Mucosa of rectum (tissue), 2 donors: ENCODE data around the gene BRD4.
A peak's percentile ranks its signal among the peaks of the same experiment; 100 is the strongest.

Experiments
- H3K27ac ChIP-seq, 2 donors: one replicate each; pipeline ENCODE4 v1.7.0; 2013; ENCODE audit warnings: inconsistent platforms in 2 of 2, low read depth in 2 of 2, low read length in 2 of 2
- H3K27me3 ChIP-seq, 2 donors: one replicate each; pipeline ENCODE4 v1.7.0; 2013; ENCODE audit warnings: low read length in 2 of 2; ENCODE audit not compliant: control insufficient read depth in 2 of 2, insufficient read depth in 2 of 2
- H3K36me3 ChIP-seq, 2 donors: one replicate each; pipeline ENCODE4 v1.7.0; 2013; ENCODE audit warnings: low read length in 2 of 2; ENCODE audit not compliant: control insufficient read depth in 2 of 2, insufficient read depth in 2 of 2
- H3K4me1 ChIP-seq, 2 donors: one replicate each; pipeline ENCODE4 v1.7.0; 2013; ENCODE audit warnings: low read length in 2 of 2, mild to moderate bottlenecking in 1 of 2; ENCODE audit not compliant: control insufficient read depth in 2 of 2, insufficient read depth in 2 of 2
- H3K4me3 ChIP-seq, 2 donors: one replicate each; pipeline ENCODE4 v1.7.0; 2013; ENCODE audit warnings: low read length in 2 of 2
- H3K9ac ChIP-seq, 2 donors: one replicate each; pipeline ENCODE4 v1.7.0; 2013; ENCODE audit warnings: low read length in 2 of 2, low read depth in 1 of 2, mild to moderate bottlenecking in 1 of 2
- H3K9me3 ChIP-seq, 2 donors: one replicate each; pipeline ENCODE4 v1.7.0; 2013; ENCODE audit warnings: low read length in 2 of 2; ENCODE audit not compliant: control insufficient read depth in 2 of 2
- donor health status: healthy.
- donor health status: Normal muscosa, but diverticular disease.

BRD4 gene

GRCh38 chr19:15251010-15251748, 81.2 kb downstream of the BRD4 start:
- H3K9me3 ChIP-seq, result no peaks in the 10 kb centered on the region
- H3K4me3 ChIP-seq, result no peak overlapping the region
- H3K4me1 ChIP-seq, result peaks cover 23 to 47% of the 10 kb centered on the region in 2 donors
- H3K9ac ChIP-seq, result no peak overlapping the region
- no peaks in the 10 kb centered on the region for H3K27me3 ChIP-seq
- H3K27ac ChIP-seq, result peak overlapping the region; percentile 70 to 87
- peaks cover 68 to 74% of the 10 kb centered on the region in 2 donors for H3K36me3 ChIP-seq

GRCh38 chr19:15250640-15250993, 81.7 kb downstream of the BRD4 start:
- no peak overlapping the region for H3K9ac ChIP-seq
- H3K9me3 ChIP-seq, result no peaks in the 10 kb centered on the region
- peaks cover 67 to 73% of the 10 kb centered on the region in 2 donors for H3K36me3 ChIP-seq
- peak overlapping the region; percentile 67 to 87 for H3K27ac ChIP-seq
- no peaks in the 10 kb centered on the region for H3K27me3 ChIP-seq
- peaks cover 23 to 47% of the 10 kb centered on the region in 2 donors for H3K4me1 ChIP-seq
- H3K4me3 ChIP-seq, result no peak overlapping the region

GRCh38 chr19:15249972-15250639, 82.2 kb downstream of the BRD4 start:
- no peaks in the 10 kb centered on the region for H3K9me3 ChIP-seq
- H3K36me3 ChIP-seq, result peaks cover 66 to 72% of the 10 kb centered on the region in 2 donors
- no peak overlapping the region for H3K4me3 ChIP-seq
- H3K27me3 ChIP-seq, result no peaks in the 10 kb centered on the region
- peaks cover 23 to 47% of the 10 kb centered on the region in 2 donors for H3K4me1 ChIP-seq
- H3K27ac ChIP-seq, result peak overlapping the region; percentile 80 to 87
- H3K9ac ChIP-seq, result no peak overlapping the region

- Histone ChIP-seq H3K9me3 (no peaks in the 10 kb centered on the region), H3K4me3 (no peak overlapping the region), H3K36me3 (peaks cover 65 to 72% of the 10 kb centered on the region in 2 donors), H3K9ac (no peak overlapping the region), H3K27me3 (no peaks in the 10 kb centered on the region), H3K27ac (peak overlapping the region; percentile 80 to 87), H3K4me1 (peaks cover 23 to 47% of the 10 kb centered on the region in 2 donors)
These were observed 82.8 kb downstream of the BRD4 start for GRCh38 chr19:15249528-15249874.

- no peaks in the 10 kb centered on the region for H3K27me3 ChIP-seq
- H3K4me1 ChIP-seq, result peaks cover 23 to 47% of the 10 kb centered on the region in 2 donors
- H3K27ac ChIP-seq, result peak overlapping the region; percentile 80 to 87
- no peaks in the 10 kb centered on the region for H3K9me3 ChIP-seq
- H3K36me3 ChIP-seq, result peaks cover 64 to 69% of the 10 kb centered on the region in 2 donors
- H3K9ac ChIP-seq, result peak overlapping the region in 1 of 2 donors; percentile 14
- H3K4me3 ChIP-seq, result no peak overlapping the region
These were observed 83.5 kb downstream of the BRD4 start for GRCh38 chr19:15248648-15249527.

- Histone ChIP-seq H3K4me3 (no peak overlapping the region), H3K27ac (peak overlapping the region; percentile 80 to 87), H3K9me3 (no peaks in the 10 kb centered on the region), H3K27me3 (no peaks in the 10 kb centered on the region), H3K9ac (peak overlapping the region in 1 of 2 donors; percentile 14), H3K4me1 (peaks cover 23 to 47% of the 10 kb centered on the region in 2 donors), H3K36me3 (peaks cover 63 to 67% of the 10 kb centered on the region in 2 donors)
These were observed 84.2 kb downstream of the BRD4 start for GRCh38 chr19:15248106-15248505.

GRCh38 chr19:15247107-15248014, 85.0 kb downstream of the BRD4 start:
- Histone ChIP-seq H3K27ac (peak overlapping the region; percentile 61 to 87), H3K27me3 (no peaks in the 10 kb centered on the region), H3K9ac (no peak overlapping the region), H3K9me3 (no peaks in the 10 kb centered on the region), H3K4me1 (peaks cover 23 to 44% of the 10 kb centered on the region in 2 donors), H3K36me3 (peaks cover 57 to 64% of the 10 kb centered on the region in 2 donors), H3K4me3 (no peak overlapping the region)

GRCh38 chr19:15246198-15246481, 86.2 kb downstream of the BRD4 start:
- H3K4me1 ChIP-seq, result peaks cover 23 to 39% of the 10 kb centered on the region in 2 donors
- no peak overlapping the region for H3K9ac ChIP-seq
- no peaks in the 10 kb centered on the region for H3K27me3 ChIP-seq
- H3K9me3 ChIP-seq, result no peaks in the 10 kb centered on the region
- H3K36me3 ChIP-seq, result peaks cover 56 to 66% of the 10 kb centered on the region in 2 donors
- no peak overlapping the region for H3K27ac ChIP-seq
- no peak overlapping the region for H3K4me3 ChIP-seq

GRCh38 chr19:15245370-15246197, 86.8 kb downstream of the BRD4 start:
- H3K4me3 ChIP-seq, result no peak overlapping the region
- peaks cover 58 to 71% of the 10 kb centered on the region in 2 donors for H3K36me3 ChIP-seq
- H3K27ac ChIP-seq, result no peak overlapping the region
- no peak overlapping the region for H3K9ac ChIP-seq
- peaks cover 23 to 33% of the 10 kb centered on the region in 2 donors for H3K4me1 ChIP-seq
- no peaks in the 10 kb centered on the region for H3K9me3 ChIP-seq
- H3K27me3 ChIP-seq, result no peaks in the 10 kb centered on the region
